GM19328 (cell line): ENCODE measurements around the gene EFNB1.

Experiments
- ATAC-seq: cut with Tn5 transposase; IDR thresholded peaks from one replicate; pipeline ENCODE4 v1.9.1; 2021; ENCODE audit warnings: mild to moderate bottlenecking, moderate library complexity; ENCODE audit not compliant: unreplicated experiment

EFNB1 gene

DNA sequence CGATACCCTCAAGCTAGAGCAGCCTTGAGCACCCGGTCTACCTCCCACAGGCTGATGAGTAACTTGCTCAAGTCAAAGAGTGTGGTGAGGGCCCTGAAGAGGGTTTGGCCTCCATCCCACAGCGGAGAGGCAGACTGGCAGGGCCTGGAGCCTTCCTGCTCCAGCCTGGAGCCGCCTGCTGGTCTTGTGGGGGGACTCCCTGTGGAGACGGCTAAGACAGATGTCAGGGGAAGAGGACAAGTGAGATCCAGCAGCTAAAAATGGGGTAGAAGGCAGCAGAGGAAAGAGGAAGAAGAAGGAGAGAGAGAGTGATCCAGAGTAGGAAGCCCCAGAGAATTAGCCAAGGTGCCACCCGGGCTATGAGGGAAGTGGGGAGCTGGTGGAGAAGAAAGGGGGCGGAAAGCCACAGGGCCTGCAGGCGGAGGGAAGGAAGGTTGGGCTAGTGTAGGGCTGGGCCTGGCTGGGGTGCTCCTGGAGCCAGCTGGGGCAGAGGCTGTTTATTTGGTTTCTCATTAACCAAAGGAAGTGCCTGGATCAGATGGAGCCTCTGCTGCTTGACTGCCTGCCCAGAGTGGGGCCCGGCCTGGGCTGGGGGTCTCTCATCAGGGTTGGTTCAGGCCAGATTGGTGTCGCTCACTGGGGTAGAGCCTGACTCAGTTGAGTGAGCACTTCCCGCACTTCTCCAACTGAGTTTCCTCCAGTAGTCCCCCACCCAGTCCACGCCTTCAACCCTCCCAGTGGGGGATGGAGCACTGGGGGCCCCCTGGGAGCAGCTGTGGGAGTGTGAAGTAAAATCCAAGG is 14.2 kb downstream of the EFNB1 start:
- ATAC-seq: no peak

DNA sequence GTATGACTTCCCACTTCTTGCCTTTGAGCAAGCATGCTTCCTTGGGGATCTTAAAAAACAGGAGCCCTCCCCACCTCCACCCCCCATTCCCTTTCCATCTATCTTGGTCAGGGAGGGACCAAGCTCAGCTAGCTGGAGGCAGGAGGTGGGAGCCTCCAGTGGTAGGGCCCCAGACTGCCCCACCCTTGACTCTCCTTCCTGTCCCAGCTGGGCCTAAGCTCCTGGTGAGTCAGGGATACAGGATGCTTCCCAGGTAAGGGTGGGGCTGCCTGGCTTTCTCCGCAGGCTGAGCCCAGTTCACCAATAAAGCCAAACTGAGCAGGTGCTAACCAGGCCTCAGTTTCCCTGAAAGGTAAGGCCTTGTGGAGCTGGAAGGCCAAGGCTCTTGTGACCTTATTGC is 15.2 kb downstream of the EFNB1 start:
- ATAC-seq: no peak

DNA sequence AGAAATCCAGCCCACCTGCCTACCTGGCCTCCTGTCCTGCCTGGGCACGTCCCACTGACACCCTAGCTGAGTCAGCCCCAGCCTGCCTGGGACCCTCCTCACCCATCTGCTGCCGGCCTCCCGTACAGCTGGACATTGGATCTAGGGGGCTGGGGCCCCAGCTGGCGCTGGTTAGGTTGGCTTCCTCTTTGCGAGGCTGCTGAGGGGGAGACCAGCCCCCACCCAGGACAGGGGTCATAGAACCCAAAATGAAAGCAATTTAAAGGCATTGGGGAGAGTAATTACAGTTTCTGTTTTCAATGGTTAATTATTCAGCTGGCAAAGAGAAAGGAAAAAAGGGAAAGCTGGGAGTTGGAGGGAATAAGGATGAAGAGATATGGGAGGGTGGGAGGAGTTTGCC is 15.8 kb downstream of the EFNB1 start:
- ATAC-seq: no peak

DNA sequence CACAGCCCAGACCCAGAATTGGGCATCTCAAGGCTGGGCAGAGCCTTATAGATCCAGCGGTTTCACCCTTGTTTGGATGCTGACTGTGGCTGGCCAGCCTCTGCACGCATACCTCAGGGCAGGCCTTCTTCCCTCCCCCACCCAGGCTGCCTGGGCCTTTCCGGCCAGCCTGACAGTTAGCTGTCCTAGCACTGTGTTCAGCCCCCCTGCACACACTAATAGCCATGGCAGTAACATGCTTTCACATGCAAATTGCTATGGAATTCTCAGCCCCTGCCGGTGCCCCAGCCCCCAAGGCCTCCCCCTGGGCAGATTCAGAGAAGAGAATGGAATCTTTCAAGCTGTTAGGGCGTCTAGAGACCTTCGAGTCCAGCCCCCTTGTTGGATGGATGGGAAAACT is 17.7 kb downstream of the EFNB1 start:
- ATAC-seq: no peak

DNA sequence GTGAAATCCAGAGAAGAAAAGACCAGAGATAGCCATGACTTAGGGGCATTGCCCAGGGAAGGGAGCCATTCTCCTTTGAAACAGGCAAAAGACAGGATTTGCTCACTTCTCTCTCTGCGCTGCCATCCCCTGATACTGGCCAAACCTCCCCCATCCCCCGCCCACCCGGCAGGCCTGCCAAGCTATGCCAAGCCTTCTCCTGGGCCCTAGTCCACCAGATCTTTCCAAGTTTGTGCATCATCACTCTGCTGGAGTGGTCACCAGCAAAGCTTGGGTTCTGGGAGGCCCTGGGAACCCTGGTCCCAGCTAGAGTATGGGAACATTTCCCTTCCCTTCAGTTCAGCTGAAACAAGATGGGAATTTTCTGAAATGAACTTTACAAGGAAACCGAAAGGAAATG is 18.4 kb downstream of the EFNB1 start:
- ATAC-seq: no peak

DNA sequence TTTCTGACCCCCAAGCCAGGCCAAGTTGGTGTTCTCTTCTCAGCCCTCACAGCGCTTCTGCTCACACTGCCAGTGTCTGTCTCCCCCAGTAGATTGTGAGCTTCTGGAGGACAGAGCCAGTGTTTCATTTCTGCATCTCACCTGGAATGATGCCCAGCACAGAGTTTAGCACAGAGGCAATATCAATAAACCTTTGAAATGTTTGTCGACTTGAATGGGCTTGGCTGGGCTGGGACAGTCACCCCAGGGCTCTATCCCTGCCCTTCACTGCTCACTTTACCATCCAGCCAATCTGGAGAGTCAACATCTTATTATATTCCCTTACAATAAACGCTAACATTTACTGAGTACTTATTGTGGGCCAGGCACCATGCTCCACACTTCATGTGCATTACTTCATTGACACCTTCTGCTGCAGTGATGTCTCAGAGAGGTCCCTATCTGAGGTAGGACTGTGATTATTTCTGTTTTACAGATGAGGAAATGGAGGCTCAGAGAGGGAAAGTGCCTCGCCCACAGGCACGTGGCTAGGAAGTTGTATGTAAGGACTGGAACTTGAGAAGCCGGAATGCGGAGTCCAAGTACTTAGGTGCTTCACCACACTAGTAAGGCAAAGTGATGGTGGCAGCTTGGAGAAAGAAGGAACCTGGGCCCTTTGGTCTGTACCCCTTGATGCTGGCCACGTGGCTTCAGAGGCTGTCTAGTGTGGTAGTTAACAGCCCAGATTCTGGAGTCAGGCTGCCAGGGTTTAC is 19.5 kb downstream of the EFNB1 start:
- no peak for ATAC-seq

DNA sequence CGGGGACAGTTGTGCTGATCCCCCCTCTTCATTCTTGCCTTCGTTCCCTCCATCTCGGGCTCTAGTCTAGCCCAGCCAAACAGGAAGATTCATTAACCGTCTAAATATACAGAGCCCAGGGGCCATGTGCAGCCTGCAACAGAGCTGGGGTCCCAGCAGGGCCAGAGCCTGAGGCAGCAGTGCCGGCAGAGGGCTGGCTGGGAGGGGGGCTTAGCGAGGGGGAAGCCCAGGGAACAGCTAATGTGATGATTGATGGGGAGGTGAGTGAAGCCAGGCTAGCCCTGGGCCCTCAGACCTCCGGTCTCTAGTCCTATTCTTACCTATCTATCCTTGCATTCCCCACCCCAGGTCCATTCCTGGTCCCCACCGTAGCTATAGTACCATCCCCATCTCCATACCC is 22.3 kb downstream of the EFNB1 start:
- ATAC-seq: no peak

DNA sequence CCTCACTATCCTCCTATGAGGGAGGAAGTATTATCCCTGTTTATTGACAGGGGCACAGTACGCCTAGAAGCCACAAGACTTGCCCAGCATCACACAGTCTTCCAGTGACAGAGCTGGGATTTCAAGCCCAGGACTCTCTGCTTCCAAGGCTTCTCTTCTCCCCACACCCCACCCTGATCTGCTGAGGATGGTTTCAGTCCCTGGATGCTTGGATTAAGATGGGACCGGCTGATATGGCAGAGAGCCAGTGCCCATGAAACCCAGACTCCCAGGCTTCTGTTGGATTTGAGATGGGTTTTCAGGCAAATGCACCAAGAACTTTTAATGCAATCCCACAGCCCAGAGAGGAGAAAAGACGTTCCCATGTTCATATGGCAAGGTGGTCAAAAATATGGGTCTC is 23.2 kb downstream of the EFNB1 start:
- ATAC-seq: no peak

DNA sequence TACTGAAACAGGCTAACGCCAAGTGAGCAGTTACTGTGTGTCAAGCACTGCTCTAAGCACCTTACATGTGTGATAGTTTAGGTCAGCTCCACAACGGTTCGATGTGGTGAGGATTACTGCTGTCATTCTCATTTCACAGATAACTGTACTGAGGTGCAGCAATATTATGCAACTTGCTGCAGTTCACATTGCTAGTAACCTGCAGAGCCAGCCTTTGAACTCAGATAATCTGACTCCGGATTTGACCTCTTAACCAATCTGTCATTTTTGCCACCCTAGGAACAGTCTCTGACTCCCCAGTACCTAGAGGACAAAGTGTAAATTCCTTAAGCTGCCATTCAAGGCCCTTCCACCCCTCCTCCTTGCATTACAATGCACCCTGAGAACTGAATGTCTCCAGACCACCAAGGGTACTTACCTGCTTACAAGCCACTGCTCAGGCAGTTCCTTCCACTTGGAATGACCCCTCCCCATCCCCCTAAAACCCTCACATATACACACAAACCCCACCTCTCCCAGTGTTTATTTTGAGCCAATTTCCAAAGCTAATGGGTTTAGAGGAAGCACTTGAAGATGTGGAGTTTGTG is 24.9 kb downstream of the EFNB1 start:
- no peak for ATAC-seq

DNA sequence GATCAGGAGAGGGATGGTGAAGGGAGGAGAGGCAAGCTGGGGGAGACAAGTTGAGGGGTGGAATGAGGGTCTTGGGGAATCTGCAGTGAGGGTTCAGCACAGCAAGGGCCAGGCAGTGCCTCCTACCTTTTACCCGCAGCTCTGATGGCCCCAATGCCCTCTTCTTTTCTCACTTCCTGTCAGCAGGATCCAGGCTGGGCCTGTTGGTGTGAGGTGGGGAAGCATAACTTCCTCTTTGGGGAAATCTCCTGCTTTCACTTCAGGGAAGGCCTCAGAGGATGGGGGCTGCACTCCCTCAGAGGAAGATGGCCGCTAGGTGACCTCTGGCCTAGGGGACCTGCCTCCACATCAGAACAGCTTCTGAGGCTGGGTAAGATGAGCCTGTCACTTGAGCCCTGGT is 36.5 kb downstream of the EFNB1 start:
- ATAC-seq: no peak

DNA sequence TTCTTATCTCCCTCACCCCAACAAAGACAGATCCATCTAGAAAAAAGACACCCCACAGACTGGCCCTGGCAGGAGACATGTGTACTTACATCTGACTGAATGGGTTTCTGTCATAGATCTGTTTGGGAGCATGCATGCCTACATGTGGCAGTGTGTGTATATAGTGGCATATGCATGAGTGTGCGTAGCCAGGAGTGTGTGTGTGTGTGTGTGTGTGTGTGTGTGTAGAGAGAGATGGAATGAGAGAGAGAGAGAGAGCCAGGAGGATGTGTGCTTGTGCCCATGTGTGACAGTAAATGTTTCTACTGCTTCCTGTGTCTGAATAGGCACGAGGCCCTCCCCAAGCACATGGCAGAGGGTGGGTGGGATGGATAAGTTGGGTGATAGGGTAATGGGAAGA is 37.1 kb downstream of the EFNB1 start:
- no peak for ATAC-seq

DNA sequence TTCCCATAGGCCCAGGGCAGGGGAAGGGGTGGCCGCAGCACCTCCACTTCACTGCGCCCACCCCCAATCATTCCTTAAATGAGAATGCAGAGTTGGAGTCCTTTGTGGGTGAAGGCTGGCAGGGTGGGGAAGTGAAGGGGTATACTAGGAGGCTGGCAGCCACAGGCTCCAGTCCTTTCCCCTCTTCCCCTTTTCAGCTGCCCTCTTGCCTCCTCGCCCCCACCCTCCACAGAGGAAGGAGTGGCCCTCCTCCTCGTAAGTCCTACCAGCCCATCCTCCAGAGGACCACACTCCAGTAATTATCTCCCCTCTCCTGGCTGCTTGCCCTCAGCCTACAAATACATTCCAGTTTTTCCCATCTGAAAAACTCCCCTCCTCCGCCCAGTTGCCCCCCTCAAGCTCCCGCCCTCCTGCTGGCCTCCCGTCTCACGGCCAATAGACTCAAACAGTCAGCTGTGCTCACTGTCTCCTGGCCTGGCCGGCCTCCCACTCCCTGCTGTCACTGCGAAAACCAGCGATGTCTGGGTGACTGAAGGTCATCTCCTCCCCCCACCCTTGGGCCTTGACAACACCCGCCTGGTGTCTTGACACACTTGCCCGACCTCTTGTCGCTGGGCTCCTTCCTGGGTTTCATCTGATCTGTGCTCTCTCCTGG is 38.8 kb downstream of the EFNB1 start:
- ATAC-seq: no peak

DNA sequence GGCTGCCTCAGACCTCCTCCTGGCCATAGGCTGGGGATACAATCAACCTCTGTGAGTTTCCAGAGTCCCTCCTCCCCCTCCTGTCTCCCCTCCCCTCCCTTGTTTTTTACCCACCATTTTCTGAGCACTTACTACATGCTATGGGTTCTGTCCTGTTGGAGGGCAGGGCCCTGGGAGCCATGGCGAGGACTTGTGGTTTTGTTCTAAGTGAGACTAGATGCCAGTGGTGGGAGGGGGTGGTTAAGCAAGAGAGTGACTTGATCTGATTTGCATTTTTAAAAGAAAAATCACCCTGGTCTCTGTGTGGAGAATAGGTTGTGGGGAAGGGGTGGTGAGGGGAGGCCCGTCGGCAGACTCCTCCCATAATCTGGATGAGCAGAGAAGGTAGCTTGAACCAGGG is 39.5 kb downstream of the EFNB1 start:
- no peak for ATAC-seq

DNA sequence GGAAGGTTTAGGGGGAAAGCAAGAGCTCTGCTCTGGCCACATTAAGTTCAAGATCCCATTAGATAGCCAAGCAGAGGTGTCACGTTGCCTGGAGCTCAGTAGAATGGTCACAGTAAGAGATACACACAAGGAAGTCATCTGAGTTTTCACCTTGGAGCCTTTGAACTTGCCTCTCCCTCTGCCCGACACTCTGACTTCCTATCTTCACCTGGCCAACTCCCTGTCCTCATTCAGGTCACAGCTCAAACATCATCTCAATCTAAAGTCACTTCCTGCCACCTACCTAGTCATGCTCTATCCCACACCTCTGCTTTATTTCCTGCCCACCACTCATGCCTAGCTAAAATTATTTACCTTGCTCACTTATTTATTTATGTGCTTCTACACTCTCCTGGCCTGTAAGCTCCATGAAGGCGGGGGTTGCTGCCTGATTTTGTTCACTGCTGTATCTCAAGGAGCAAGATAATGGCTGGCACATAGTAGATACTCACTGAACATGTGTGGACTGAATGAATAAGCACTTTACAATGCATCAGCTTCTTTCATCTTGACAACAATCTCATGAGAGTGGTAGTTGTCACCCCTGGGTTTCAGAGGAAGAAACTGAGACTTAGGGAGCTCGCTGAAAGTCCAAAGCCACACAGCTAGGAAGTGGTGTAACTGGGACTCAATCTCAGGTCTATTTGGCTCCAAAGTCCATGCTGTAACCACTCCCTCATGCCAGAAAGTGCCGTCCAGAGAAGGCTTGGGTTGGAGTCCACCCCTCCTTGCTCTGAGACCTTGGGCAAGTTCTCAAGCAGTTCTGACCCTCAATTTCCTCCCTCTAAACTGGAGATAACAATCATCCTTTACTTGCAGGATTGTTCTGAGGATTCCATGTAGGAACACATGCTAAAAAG is 40.3 kb downstream of the EFNB1 start:
- ATAC-seq: no peak

DNA sequence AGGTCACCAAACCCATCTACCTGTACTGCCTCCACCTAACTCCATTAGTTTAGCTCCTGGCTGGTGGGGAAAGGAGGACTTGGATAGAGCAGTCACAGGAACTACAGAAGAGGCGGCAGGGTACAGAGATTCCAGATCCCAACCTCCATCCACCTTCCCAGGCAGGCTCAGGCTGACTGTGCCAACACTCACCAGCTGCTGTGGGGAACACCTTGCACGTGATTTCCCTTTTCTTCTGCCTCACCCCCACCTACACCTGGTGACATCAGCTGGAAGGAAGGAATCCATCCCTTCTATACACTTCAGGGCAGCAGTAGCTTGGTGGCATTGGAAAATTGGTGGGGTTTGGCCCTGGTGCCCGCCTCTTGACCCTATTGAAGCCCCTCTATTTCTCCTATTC is 41.5 kb downstream of the EFNB1 start:
- ATAC-seq: no peak

DNA sequence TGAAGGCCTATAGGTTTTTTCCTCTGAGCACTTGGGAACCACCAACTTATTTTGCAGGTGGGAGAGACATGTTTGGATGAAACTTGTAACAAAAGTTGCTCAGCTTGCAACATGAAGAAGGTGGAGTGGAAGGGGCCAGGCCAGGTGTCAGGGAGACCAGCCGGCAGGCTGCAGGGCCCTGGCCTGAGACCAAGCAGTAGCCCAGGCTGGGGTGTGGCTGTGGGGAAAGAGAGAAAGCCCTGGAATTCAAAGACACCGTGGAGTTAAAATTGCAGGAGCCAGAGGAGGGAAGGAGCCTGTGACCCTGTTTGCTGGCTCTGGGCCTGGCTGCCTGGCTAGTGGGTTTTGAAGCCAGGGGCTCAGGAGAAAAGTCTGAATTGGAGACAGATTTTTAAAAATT is 43.4 kb downstream of the EFNB1 start:
- ATAC-seq: no peak

DNA sequence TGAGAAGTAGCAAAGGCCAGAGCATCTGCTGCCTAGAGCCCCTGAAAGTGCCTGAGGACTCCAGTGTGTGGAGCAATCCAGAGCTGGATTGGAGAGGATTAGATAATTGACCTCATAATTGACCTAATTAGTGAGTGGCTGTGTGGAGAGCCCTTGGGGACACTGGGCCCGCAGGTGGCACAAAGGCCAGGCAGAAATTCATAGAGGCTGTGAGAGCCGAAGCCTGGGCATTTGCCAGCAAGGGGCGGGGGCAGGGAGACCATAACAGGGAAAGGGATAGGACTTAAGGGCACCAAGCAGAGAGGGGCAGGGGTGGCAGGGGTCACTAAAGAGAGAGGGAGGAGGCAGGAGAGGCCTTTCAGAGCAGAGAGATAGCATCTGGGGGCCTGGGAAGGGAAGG is 45.3 kb downstream of the EFNB1 start:
- no peak for ATAC-seq

DNA sequence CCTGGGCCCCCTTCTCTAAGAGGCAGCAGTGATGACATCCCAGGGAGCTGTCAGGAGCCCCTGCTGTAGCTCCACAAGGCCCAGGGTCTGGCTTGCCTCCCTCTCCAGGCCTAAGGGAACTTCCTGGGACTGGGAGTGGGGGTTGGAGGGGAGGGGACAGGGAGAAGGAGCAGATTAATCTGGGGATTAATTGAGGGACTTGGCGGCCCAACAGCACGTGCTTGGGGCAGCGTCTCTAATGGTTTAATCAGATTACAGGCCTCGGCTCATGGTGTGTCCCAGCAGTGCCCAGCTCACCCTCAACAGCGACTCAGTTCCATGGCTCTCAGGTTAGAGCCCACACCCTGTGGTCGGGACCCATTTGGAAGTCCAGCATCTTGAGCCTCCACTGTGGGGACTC is 47.9 kb downstream of the EFNB1 start:
- no peak for ATAC-seq

DNA sequence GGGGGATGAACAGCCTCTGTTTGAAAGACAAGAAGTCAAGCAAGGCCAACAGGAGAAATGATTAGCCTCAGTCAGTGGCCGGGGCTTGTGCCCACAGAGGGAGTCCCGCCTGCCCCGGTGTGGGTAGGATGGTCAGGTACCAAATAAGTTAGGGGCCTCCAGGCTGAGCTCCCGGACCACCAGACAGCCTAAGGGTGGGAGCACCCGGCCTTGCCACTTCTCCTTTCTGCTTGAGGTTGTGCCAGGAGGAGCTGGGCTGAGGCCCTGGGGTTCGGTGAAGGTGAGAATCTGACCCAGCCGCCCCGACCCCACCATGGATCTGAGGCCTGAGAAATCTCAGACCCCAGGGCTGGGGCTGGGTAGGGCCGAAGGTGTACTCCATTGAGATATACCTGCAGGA is 48.8 kb downstream of the EFNB1 start:
- ATAC-seq: no peak

DNA sequence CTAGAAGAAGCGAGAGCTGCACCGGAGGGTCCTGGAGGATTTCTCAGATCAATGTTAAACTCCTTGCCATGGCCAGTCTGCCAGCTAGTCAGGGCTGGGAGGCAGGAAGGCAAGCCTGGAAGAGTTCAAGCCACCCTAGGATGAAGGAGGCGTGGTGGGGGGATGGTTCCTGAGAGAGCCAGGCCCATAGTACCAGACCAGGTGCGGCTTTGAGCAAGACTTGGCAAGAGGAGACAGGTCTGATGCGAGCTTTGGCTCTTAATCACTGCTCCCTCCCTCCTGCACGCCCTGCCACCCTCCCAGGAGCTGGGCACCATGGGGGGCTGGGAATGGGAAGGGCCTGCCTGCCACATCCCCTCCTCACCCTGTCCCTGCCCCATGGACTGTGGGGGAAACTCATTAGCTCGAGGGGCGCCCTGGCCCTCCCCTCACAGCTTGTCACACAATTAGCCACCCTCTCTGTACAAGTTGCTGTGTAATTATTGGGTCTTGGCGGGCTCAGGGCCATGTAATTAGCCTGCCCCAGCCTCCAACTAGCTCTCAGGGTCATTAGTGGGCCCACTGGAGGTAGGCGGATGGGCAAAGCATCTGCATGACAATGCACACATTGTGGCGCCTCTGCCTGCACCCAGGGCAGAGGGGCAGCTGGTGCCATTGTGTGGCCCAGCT is 50.3 kb downstream of the EFNB1 start:
- no peak for ATAC-seq
